GM23338 (cell line): ENCODE results near the gene PPP1R15B. TPM values are rescaled to one million over a fixed set of nuclear protein-coding genes. Genes with fewer than 3 reads are reported as not detected.

Experiments
- ATAC-seq: fragments of 200-7000 bp; cut with Tn5 transposase; 3 replicates; pipeline ENCODE4 v1.9.1; 2020
- DNase-seq: peaks from one replicate; pipeline ENCODE4 v3.0.0-alpha.2; 2015; ENCODE audit warnings: low spot score
- H2AFZ ChIP-seq: fragments of 200-600 bp; sonication (generic); 2 replicates; pipeline ENCODE4 v1.8.0; 2016; ENCODE audit warnings: antibody characterized with exemption, mild to moderate bottlenecking, moderate library complexity
- H3F3A ChIP-seq: fragments of 200-600 bp; sonication (generic); replicated peaks from 2 replicates; pipeline ENCODE4 v1.8.0; 2017; ENCODE audit warnings: antibody characterized with exemption, mixed run types, low read depth
- H3K27ac ChIP-seq: fragments of 200-600 bp; sonication (generic); 2 replicates; pipeline ENCODE4 v1.6.1; 2016; ENCODE audit warnings: low read depth
- H3K27me3 ChIP-seq: fragments of 200-600 bp; sonication (generic); 2 replicates; pipeline ENCODE4 v1.8.0; 2016; ENCODE audit warnings: mild to moderate bottlenecking, mixed run types, moderate library complexity; ENCODE audit not compliant: insufficient read depth
- H3K36me3 ChIP-seq: fragments of 200-600 bp; sonication (generic); 2 replicates; pipeline ENCODE4 v1.8.0; 2016; ENCODE audit warnings: mild to moderate bottlenecking; ENCODE audit not compliant: insufficient read depth
- H3K4me1 ChIP-seq: fragments of 200-600 bp; sonication (generic); 2 replicates; pipeline ENCODE4 v1.8.0; 2016; ENCODE audit warnings: mild to moderate bottlenecking, moderate library complexity; ENCODE audit not compliant: insufficient read depth
- H3K4me2 ChIP-seq: fragments of 200-600 bp; sonication (generic); 2 replicates; pipeline ENCODE4 v1.7.1; 2017; ENCODE audit warnings: mixed run types
- H3K4me3 ChIP-seq: fragments of 200-600 bp; sonication (generic); 2 replicates; pipeline ENCODE4 v1.6.1; 2016; ENCODE audit warnings: mixed run types
- H3K79me2 ChIP-seq: fragments of 200-600 bp; sonication (generic); replicated peaks from 2 replicates; pipeline ENCODE4 v1.8.0; 2017; ENCODE audit warnings: mild to moderate bottlenecking; ENCODE audit not compliant: insufficient read depth
- H3K9me2 ChIP-seq: fragments of 200-600 bp; sonication (generic); 2 replicates; pipeline ENCODE4 v1.8.0; 2017; ENCODE audit not compliant: insufficient read depth
- H4K20me1 ChIP-seq: fragments of 200-600 bp; sonication (generic); replicated peaks from 2 replicates; pipeline ENCODE4 v1.8.0; 2017; ENCODE audit warnings: mild to moderate bottlenecking; ENCODE audit not compliant: insufficient read depth
- H3K27ac Mint-ChIP-seq: 2 replicates; pipeline ENCODE4 v1.8.0; 2020; ENCODE audit warnings: inconsistent platforms, mild to moderate bottlenecking, moderate library complexity, mixed read lengths
- H3K27me3 Mint-ChIP-seq: 3 replicates; pipeline ENCODE4 v1.8.0; 2022; ENCODE audit warnings: low read depth, mild to moderate bottlenecking, moderate library complexity, mixed read lengths, inconsistent platforms; ENCODE audit not compliant: insufficient read depth, poor library complexity
- H3K36me3 Mint-ChIP-seq: 3 replicates; pipeline ENCODE4 v1.8.0; 2021; ENCODE audit warnings: low read depth, mild to moderate bottlenecking, inconsistent platforms, moderate library complexity, mixed read lengths
- H3K4me1 Mint-ChIP-seq: 3 replicates; pipeline ENCODE4 v1.8.0; 2020; ENCODE audit warnings: mild to moderate bottlenecking, inconsistent platforms, mixed read lengths
- H3K4me3 Mint-ChIP-seq: 3 replicates; pipeline ENCODE4 v1.8.0; 2021; ENCODE audit warnings: moderate library complexity, mild to moderate bottlenecking, inconsistent platforms, mixed read lengths
- H3K9me3 Mint-ChIP-seq: 3 replicates; pipeline ENCODE4 v1.8.0; 2020; ENCODE audit warnings: moderate library complexity, mild to moderate bottlenecking, inconsistent platforms, mixed read lengths
- CTCF ChIP-seq, 2 experiments: fragments of 200-600 bp in 1 of 2; sonication (generic) in 1 of 2; conservative IDR thresholded peaks; 2 replicates each; pipeline versions ENCODE4 v1.5.1 to v1.6.1; 2016 to 2017; ENCODE audit warnings: antibody characterized with exemption in 2 of 2, low read depth in 2 of 2, mild to moderate bottlenecking in 2 of 2, moderate library complexity in 1 of 2
- EZH2 ChIP-seq: fragments of 200-600 bp; sonication (generic); IDR thresholded peaks from one replicate; pipeline ENCODE4 v1.8.0; 2017; ENCODE audit warnings: antibody characterized with exemption, mild to moderate bottlenecking, low read depth; ENCODE audit not compliant: unreplicated experiment
- EZH2phosphoT487 ChIP-seq: fragments of 200-600 bp; sonication (generic); IDR thresholded peaks from one replicate; pipeline ENCODE4 v1.8.1; 2018; ENCODE audit warnings: antibody characterized with exemption; ENCODE audit not compliant: unreplicated experiment
- NANOG ChIP-seq: IDR thresholded peaks from 2 replicates; pipeline ENCODE4 v1.6.1; 2016; ENCODE audit warnings: antibody characterized with exemption, borderline replicate concordance
- ZNF114 ChIP-seq: fragments of 250-450 bp; sonication (Bioruptor Pico); IDR thresholded peaks from 2 replicates; pipeline ENCODE4 v1.5.0; 2020; ENCODE audit warnings: mild to moderate bottlenecking, moderate library complexity
- ZNF331 ChIP-seq: fragments of 250-450 bp; sonication (Bioruptor Pico); IDR thresholded peaks from 2 replicates; pipeline ENCODE4 v1.5.0; 2020; ENCODE audit warnings: low read depth, mild to moderate bottlenecking, moderate library complexity
- polyA plus RNA-seq: library from polyadenylated mRNA; unstranded; fragments of >200 nt; fragmentation: Nextera tagmentation; extraction: Ambion mirVana; gene quantifications from 2 replicates; pipeline ENCODE4 v1.2.1, GENCODE V29; 2016
- total RNA-seq: library from RNA; depleted of rRNA; stranded (reverse); fragments of >200 nt; shearing (Covaris generic); gene quantifications from 2 replicates; pipeline ENCODE4 v1.2.3, GENCODE V29; 2014
- TF ChIP-seq, protein P1 (sequence below): IDR thresholded peaks from one replicate; pipeline ENCODE4 v1.6.1; 2018; ENCODE audit warnings: antibody characterized with exemption; ENCODE audit not compliant: unreplicated experiment

The PPP1R15B gene
- total and polyA plus RNA-seq, 2 experiments from 2014 or later: 17.3 to 64.3 TPM

DNA sequence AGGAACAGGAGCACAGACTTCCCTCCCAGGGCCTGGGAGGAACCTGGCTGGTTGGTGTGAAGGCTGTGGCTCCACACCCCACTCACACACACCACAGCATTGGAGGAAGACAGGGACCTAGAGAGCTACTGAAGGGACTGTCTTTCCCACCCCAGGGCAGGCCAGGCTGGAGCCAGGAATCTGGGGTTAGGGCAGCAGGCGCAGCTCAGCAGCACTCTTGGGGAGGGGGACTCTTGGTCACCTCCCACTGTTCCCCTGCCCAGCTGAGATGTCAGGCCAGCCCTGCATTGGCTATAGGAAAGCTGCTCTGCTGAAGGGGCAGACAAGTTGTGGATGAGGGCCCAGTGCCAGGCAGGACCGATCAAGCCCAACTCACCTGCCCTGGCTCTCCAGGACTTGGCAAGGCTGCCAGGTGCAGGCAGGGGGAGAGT lies 50.3 kb downstream of the PPP1R15B start:
- no peaks in the 10 kb centered on the region for H3K79me2 ChIP-seq
- TF ChIP-seq EZH2phosphoT487: no peak
- TF ChIP-seq CTCF (conservative IDR thresholded peaks at IDR 0.05; ENCODE audit: low read depth in 2 of 2): no peak
- TF ChIP-seq, protein P1, sequence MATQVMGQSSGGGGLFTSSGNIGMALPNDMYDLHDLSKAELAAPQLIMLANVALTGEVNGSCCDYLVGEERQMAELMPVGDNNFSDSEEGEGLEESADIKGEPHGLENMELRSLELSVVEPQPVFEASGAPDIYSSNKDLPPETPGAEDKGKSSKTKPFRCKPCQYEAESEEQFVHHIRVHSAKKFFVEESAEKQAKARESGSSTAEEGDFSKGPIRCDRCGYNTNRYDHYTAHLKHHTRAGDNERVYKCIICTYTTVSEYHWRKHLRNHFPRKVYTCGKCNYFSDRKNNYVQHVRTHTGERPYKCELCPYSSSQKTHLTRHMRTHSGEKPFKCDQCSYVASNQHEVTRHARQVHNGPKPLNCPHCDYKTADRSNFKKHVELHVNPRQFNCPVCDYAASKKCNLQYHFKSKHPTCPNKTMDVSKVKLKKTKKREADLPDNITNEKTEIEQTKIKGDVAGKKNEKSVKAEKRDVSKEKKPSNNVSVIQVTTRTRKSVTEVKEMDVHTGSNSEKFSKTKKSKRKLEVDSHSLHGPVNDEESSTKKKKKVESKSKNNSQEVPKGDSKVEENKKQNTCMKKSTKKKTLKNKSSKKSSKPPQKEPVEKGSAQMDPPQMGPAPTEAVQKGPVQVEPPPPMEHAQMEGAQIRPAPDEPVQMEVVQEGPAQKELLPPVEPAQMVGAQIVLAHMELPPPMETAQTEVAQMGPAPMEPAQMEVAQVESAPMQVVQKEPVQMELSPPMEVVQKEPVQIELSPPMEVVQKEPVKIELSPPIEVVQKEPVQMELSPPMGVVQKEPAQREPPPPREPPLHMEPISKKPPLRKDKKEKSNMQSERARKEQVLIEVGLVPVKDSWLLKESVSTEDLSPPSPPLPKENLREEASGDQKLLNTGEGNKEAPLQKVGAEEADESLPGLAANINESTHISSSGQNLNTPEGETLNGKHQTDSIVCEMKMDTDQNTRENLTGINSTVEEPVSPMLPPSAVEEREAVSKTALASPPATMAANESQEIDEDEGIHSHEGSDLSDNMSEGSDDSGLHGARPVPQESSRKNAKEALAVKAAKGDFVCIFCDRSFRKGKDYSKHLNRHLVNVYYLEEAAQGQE: no peak
- TF ChIP-seq NANOG: no peak
- TF ChIP-seq EZH2: no peak
- no peak for TF ChIP-seq ZNF114 (CRISPR knock-in tag)
- H3K9me3 Mint-ChIP-seq: no peaks in the 10 kb centered on the region
- H3K9me2 ChIP-seq: no peaks in the 10 kb centered on the region
- no peak overlapping the region for H2AFZ ChIP-seq
- no peak for DNase-seq
- peaks cover 21% of the 10 kb centered on the region for H3K27me3 Mint-ChIP-seq
- ATAC-seq: no peak
- 0 out of 2 replicates have a peak, but pooled peaks cover 3% of the 10 kb centered on the region for H3F3A ChIP-seq
- no peaks in the 10 kb centered on the region for H4K20me1 ChIP-seq
- peaks cover 33% of the 10 kb centered on the region for H3K4me1 ChIP-seq
- no peak overlapping the region for H3K4me2 ChIP-seq
- H3K27ac ChIP-seq: no peak overlapping the region
- no peaks in the 10 kb centered on the region for H3K36me3 ChIP-seq
- no peak overlapping the region for H3K4me3 Mint-ChIP-seq
- no peak overlapping the region for H3K27ac Mint-ChIP-seq
- H3K36me3 Mint-ChIP-seq: no peaks in the 10 kb centered on the region; the same call in 2 of the 3 replicates
- H3K4me3 ChIP-seq: no peak overlapping the region
- peaks cover 12% of the 10 kb centered on the region; the same call in 1 of the 2 replicates for H3K27me3 ChIP-seq
- H3K4me1 Mint-ChIP-seq: peaks cover 39% of the 10 kb centered on the region

DNA sequence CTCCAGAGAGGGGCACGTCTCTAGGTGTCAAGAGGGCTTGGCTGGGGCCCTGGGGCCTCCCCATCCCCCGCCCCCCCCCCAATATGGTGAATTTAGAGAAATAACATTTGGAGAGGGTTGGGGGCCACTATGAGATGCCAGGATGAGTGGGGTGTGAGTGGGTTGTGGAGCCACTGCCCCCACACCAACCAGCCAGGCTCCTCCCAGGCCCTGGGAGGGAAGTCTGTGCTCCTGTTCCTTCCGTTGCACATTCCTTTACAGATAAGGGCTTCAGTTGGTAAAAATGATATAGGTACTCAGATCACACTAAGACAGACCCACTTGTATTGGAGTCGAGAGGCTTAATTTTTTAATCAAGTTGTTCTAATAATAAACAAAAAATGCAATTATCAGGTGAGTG lies 51.3 kb downstream of the PPP1R15B start:
- Mint-ChIP-seq H3K27me3 (peaks cover 20% of the 10 kb centered on the region), H3K27ac (no peak overlapping the region), H3K9me3 (no peaks in the 10 kb centered on the region), H3K4me1 (peaks cover 39% of the 10 kb centered on the region), H3K4me3 (no peak overlapping the region), H3K36me3 (no peaks in the 10 kb centered on the region; the same call in 2 of the 3 replicates)
- Histone ChIP-seq H3K4me3 (no peak overlapping the region), H3K27me3 (peaks cover 12% of the 10 kb centered on the region; the same call in 1 of the 2 replicates), H3F3A (0 out of 2 replicates have a peak, but pooled peaks cover 3% of the 10 kb centered on the region), H3K4me1 (peaks cover 33% of the 10 kb centered on the region), H3K27ac (no peak overlapping the region), H3K4me2 (peak overlapping the region; percentile 85), H3K9me2 (no peaks in the 10 kb centered on the region), H3K36me3 (no peaks in the 10 kb centered on the region), H3K79me2 (no peaks in the 10 kb centered on the region), H4K20me1 (no peaks in the 10 kb centered on the region), H2AFZ (no peak overlapping the region)
- DNase-seq (no peak), ATAC-seq (no peak)
- TF ChIP-seq NANOG: no peak
- TF ChIP-seq, protein P1: no peak
- TF ChIP-seq ZNF331: no peak
